NCI-H187 treated with DMSO at 0.1 percent for 48 hours (cell line): Measurements from ENCODE around the gene MYH11.
"Not testable (repeated sequence)": the region's sequence is repeated elsewhere in the genome, so short reads cannot be mapped to it uniquely, and the experiment has no call there.

Experiments
- DNase-seq: peaks from one replicate; lab custom pipeline; 2025; lab: John Stamatoyannopoulos, UW

The MYH11 gene

GRCh38 chr16:15876503-15876902, 19.7 kb upstream of the MYH11 start:
- no peak for DNase-seq

- no peak for DNase-seq
Observed at GRCh38 chr16:15874745-15875314, 18.0 kb upstream of the MYH11 start.

- no peak for DNase-seq
Observed at GRCh38 chr16:15873737-15874136, 16.9 kb upstream of the MYH11 start.

DNA sequence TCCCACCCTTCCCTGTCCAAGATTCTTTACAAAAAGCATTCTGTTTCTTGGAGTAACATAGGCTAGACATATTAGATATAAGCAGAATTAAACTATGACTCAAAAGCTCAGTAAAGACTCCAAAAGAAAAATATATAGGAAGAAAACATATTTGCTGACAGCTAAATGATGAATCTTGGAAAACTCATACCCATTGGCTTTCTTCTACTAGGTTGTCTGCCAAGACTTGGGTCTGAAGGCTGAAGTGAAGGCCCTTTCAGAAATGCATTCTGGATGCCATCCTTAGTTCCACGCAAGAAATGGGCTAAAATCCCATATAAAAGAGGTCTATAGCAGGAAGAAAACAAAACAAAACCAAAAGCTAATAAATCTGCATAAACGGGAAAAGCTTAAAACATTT, 16.5 kb upstream of the MYH11 start:
- no peak for DNase-seq

GRCh38 chr16:15870011-15870410, 13.2 kb upstream of the MYH11 start:
- no peak for DNase-seq

- no peak for DNase-seq
Observed at GRCh38 chr16:15866451-15866850, 9.6 kb upstream of the MYH11 start.

DNA sequence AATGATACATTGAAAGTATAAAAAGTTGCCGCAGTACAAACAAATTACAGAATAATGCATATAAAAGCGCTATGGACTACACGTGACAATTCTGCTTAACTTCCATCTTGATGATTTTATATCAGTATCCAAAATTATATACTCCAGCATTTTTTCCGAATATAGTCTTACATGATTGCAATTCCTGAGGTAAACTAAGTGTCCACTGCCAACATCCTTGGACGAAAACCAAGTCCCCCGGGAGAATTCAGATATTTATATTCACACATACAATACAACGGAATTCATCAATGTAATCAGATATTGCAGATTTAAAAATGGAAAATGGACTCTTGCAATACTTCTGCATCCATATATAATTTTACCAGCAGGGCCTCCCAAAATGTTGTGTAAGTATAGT, 8.9 kb upstream of the MYH11 start:
- DNase-seq: no peak

- DNase-seq: no peak
Observed at GRCh38 chr16:15864939-15865338, 8.1 kb upstream of the MYH11 start.

- DNase-seq: no peak
Observed at GRCh38 chr16:15861996-15862395, 5.2 kb upstream of the MYH11 start.

- DNase-seq: no peak
Observed at GRCh38 chr16:15858921-15859668, 2.3 kb upstream of the MYH11 start.

DNA sequence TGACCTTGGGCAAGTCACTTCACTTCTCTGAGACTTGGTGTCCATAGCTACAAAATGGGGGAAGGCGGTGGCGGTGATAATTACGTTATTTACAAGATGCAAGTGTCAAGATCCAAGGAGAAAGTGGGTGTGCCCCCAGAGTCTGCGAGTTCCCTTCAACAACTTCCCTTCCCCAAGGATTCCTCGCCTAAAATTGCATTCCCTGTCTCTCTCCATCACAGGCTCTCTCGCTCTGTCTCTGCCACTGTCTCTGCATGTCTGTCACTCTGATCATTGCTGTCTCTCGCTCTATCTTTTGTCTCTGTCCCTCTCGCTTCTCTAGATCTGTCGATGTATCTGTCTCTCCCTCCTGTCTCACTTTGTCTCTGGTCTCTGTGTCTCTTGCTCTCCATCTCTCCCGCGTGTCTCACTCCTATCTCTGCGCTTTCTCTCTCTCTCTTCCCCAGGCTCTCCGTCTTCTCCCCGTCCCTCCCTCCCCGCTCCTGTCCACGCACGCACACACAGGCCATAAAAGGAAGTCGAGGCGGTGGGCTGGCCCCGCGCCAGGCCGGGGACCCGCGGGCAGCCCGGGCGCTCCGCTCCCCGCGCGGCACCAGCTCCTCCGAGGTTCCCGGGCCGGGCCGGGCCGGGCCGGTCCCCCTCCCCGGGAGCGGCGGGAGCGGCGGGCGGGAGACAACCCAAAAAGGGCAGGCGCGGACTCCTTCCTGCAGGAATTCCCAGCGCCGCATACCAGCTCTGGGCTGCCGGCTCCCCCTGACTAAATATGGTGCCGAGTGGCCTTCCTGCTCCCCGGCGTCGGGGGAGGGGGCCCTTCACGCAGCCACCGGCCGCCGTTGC, 1.1 kb upstream of the MYH11 start:
- no peak for DNase-seq

DNA sequence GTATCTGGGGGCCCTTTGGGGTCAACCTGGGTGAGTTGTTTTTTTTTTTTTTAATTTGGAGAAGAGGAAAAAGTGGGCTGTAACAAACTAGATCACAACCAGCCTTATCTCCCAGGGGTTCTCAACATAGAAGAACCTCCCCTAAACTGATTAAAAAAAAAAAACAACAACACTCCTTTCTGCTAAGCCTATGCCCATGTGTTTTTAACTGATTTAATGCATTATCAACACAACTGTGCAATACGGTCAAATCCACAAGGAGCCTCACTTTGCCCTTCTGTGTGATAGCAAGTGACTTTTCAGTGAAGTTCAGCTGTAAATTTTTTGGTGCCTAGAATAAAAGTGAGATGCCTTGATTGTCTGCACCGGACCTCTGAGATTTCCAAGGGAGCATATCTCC, 646 bp downstream of the MYH11 start:
- no peak for DNase-seq

DNA sequence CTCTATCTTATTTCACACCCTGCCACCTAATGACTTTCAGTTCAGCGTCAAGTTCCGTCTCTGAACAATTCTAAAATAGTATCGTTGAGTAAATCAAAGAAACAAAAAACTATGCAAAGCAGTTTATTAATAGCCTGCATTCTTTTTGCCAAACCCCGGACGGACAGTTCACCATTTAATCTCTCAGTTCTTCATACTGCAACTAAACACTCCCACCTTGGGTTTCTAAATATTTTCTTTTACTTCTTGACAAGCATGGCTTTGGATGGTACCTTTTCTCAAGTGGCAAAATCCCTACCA, 1.2 kb downstream of the MYH11 start:
- DNase-seq: no peak

GRCh38 chr16:15854906-15855703, 1.7 kb downstream of the MYH11 start:
- DNase-seq: no peak

- DNase-seq: no peak
Observed at GRCh38 chr16:15854061-15854460, 2.8 kb downstream of the MYH11 start.

- DNase-seq: no peak
Observed at GRCh38 chr16:15853021-15853420, 3.8 kb downstream of the MYH11 start.

- not testable (repeated sequence) for DNase-seq
Observed at GRCh38 chr16:15850555-15850954, 6.3 kb downstream of the MYH11 start.

DNA sequence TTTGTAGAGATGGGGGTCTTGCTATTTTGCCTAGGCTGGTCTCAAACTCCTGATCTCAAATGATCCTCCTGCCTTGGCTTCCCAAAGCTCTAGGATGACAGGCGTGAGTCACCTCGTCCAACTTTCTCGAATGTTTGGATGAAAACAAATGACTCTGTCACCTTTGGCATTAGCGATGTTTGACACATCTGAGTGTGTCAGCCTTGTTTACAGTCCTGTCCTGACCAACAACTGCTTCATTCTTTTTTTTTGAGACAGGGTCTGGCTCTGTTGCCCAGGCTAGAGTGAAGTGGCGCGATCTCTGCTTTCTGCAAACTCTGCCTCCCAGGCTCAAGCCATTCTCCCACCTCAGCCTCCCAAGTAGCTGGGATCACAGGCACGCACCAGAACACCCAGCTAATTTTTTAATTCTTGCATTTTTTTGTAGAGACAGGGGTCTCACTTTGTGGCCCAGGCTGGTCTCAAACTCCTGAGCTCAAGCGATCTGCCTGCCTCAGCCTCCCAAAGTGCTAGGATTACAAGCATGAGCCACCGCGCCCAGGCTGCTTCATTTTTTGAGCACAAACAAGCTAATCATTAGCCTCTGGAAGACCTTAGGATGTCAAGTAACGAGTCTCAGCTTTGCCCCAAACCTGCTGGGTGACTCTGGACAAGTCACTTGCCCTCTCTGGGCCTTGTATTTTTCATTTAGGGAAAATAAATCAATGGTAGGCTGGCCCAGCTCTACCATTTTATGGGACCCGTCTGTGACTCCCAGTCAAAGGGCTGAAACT, 7.4 kb downstream of the MYH11 start:
- no peak for DNase-seq

DNA sequence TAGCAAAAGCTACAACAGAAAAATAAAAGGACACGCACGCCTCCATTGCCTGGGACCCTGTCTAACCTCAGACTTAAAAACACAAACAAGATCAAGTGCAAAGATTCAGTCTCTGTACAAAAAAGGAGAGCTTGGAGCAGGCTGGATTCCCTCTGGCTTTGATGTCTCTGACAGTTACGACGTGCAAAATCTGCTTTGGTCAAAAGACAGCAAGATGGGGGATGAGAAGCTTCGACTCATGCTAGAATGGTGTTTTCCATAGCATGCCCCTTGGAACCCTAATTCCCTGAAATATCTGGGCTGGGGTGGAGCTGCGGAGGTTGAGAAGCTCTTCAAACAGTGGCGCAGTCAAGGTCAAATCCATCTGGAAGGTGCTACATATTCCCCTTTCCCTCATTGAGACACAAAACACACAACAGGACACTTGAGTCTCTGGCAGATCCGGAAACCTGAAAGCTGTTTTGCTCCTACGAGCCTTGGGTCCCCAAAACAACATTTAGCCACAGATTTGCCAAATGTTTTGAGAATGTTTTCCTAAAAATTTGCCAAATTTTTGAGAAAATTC, 9.1 kb downstream of the MYH11 start:
- no peak for DNase-seq

GRCh38 chr16:15846510-15846909, 10.3 kb downstream of the MYH11 start:
- no peak for DNase-seq

GRCh38 chr16:15843635-15844279, 13.1 kb downstream of the MYH11 start:
- DNase-seq: no peak
